ENCODE data around the gene TBATA. TPM values are rescaled to one million over a fixed set of nuclear protein-coding genes. Genes with fewer than 3 reads are reported as not detected.
"Not testable (repeated sequence)": the region's sequence is repeated elsewhere in the genome, so short reads cannot be mapped to it uniquely, and the experiment has no call there.

Gene TBATA
- total RNA-seq, 1 donor from 2014 or later: not detected

DNA sequence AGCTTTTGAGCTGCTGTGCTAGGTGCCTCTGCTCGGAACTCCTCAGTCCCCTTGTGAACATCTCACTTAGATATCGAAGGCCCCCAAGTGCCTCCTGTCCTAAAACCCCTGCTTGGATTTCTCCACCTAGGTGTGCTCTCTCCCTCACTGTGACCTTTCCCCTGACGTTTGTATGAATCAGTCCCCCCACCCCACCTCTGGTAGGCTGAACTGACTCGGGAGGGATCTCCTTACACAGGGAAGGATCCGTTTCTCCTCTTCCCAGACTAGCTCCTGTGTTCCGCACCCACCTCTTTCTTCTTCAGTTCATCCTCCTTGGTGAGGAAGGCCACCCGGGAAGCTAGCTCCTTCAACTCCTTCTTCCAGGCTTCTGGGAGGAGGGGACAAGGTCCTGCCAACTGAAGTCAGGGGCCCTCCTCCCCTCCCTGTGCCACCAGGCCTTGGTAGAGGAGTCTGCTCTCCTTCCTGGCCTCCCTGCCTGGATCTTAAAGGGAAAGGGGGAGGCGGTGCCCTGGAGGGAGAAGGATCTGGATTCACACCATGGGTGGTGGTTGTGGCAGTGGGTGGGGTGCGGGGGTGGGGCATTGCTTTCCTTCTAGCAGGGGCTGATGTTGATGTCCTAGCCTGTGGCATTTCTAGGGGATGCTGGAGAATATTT, 6.8 kb downstream of the TBATA start:
- DNase-seq: no peak

DNA sequence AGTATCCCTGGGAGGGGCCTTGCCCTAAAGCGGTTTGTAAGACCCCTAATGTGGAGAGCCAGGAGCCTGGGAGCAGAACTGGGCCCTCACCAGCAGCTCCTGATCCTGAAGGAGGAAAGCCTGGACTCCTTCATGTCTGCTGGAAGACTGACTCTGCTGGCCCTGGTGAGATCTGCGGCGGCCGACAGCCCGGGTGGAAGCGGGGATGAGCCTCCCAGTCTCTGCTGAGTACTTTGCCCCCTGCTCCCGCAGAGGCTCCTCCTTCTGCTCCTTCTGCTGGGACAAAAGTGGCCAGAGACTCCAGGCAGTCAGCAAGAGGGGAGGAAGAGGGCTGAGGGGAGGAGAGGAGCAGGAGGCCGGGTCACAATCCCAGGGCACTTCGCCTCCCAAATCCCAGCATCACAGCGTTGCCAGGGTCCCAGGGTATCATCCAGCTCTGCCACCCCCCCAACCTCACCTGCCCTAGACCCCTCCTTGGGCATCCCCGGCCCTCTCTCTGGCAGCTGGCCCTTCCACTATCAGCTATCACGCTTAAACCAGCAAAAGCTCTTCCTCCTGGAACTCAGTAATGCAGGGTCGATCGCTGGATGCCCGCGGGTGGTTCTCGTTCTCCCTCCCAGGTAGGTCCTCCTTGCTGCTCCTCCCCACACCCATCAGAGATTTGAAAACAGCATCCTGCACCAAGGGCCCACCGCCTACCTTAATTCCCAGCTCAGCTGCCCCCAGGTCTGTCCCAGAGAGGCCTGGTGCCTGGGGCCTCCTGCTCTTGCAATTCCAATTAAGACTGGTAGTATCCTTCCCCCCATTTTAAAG, 7.9 kb downstream of the TBATA start:
- no peak for DNase-seq

- no peak for DNase-seq
Measured at GRCh38 chr10:70776455-70777005, 8.6 kb downstream of the TBATA start.

GRCh38 chr10:70775679-70776454, 9.3 kb downstream of the TBATA start:
- DNase-seq: no peak

DNA sequence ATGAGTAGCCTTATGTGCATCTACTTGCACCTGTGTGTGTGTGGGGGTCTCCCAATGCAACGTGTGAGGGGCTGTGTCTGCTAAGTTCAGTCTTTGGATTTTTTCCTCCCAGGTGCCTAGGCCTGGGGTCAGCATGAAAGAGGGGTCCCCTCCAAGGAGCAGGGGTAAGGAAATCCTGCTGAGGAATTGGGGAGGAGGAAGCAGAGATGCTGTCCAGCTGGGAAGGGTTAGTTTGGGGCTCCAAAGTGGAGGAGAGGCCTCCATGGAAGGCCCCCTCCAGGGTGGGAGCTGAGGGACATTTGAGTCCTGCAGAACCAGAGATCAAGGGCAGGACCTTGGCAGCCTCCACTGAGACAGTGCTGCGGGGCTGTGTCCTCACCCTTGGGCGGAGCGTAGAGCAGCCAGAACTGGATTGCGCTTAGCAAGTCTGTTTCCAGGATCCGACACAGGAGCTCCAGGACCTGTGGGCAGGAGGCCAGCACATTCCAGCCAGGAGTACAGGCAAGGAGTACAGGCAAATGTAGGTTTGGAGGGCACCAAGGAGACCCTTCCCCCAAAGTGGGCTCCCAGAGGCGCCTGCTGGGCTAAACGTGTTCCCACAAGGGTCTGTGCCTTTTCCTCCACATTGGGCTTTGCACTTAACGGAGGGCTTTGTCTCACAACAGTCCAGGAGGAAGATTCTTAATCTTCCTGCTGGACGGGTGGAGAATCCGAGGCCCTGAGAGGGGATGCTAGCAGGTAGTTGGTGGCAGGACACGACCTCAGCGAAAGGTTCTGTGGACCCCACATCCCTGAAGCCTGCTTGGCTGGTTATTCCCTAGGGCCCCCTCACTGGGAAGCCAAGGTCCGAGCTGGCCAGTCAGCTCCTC, 10.1 kb downstream of the TBATA start:
- no peak for DNase-seq

GRCh38 chr10:70773965-70774809, 11.0 kb downstream of the TBATA start:
- no peak for DNase-seq

DNA sequence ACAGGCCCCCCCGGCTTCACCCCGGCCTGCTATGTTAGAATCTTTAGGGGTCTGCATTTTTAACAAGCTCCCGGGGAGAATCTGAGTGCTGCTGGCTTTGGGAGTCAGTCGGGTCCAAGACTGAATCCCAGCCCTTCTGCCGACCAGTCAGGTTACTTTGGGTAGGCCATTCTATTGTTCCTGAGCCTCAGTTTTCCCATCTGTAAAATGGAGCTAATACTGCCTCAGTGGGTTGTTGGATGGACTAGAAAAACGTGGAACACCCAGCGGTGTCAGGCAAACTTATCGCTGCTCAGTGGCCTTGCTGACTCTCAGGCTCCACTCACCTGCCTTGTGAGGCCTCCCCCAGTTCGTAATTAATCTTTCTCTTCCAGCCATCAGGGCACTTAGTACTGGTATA, 11.7 kb downstream of the TBATA start:
- no peak for DNase-seq

DNA sequence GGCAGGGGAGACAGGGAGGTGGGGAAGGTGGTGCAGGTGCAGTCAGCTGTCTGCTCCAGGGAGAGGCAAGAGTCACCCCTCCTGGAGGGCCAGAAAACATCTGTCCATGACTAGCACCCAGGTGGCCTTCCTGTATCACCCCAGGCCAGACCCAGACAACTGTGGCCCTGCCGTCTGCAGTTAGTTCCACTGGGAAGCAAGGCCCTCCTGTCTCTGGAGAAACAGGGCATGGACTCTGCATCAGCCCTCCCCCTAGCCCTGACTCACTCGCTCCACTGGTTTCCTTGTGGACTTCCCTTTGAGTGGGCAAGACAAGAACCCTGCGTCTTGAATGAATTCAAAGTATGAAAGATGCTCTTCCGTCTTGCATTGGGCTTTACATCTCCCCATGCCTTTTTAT, 12.6 kb downstream of the TBATA start:
- no peak for DNase-seq

DNA sequence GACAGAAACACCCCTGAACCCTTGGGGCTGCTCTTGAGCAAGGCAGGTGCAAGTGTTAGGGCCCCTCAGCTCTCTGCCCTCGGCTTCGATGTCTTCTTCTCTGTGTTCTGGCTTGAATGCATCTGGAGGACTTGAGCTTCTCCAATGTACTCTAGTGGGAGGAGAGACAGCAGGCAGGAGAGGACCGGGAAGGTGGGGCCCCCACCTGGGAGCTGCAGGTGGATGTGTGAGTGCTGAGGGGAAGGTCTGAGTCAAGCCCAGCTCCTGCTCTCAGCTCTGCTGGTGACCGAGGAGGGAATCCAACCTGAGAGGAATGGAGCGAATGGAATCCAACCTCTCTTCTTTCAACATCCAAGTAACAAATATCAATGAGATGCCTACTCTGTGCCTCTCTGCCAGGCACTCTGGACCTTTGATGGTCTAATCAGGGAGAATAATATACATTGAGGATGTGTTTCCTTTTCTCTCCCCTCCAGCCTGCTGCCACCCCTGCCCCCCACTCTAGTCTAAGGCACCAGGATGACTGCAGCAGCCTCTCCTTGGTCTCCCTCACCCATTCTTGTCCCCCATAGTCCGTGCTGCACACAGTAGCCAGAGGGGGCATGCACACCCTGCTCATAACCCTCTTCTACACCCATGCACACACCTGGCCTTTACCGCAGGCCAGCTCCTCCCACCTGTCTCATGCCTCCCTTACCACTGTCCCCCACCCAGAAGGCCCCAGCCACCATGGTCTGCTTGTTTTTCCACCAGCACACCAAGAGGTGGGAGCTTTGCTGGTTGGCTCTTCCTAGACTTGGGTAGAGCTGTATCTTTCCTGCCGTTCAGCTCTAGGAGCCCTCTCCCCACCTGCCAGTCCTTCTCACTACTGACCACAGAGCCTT, 13.6 kb downstream of the TBATA start:
- DNase-seq: no peak

GRCh38 chr10:70770516-70770915, 14.7 kb downstream of the TBATA start:
- DNase-seq: not testable (repeated sequence)

DNA sequence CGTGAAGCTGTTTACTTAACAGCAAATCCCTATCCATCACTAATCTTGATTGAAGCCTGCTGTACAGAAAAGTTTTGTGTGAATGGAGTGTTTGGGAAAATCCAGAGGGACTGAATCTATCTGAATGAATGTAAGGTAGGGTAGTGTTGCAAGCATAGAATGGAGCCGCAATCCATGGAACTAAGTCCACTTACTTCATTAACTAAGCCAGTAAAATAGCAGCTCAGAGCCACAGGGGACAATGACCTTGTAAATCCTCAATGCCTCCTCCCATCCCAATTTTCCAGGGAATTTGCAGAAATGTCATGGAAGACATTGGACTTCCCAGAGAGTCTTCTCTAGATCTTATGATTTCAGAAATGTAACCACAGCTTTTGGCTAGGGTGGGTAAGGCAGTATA, 15.2 kb downstream of the TBATA start:
- no peak for DNase-seq

- DNase-seq: no peak
Measured at GRCh38 chr10:70769121-70769520, 16.1 kb downstream of the TBATA start.

GRCh38 chr10:70768026-70768685, 17.0 kb downstream of the TBATA start:
- DNase-seq: not testable (repeated sequence)

- DNase-seq: no peak
Measured at GRCh38 chr10:70765794-70766594, 19.2 kb downstream of the TBATA start.

- DNase-seq: no peak
Measured at GRCh38 chr10:70763567-70763966, 21.6 kb downstream of the TBATA start.

- DNase-seq: no peak
Measured at GRCh38 chr10:70762441-70763175, 22.6 kb downstream of the TBATA start.

- DNase-seq: no peak
Measured at GRCh38 chr10:70761727-70762350, 23.3 kb downstream of the TBATA start.
